HepG2 (cell line): ENCODE measurements around the gene FAM162B. TPM values are rescaled to one million over a fixed set of nuclear protein-coding genes. Genes with fewer than 3 reads are reported as not detected.
"Not testable (repeated sequence)": the region's sequence is repeated elsewhere in the genome, so short reads cannot be mapped to it uniquely, and the experiment has no call there.

Experiments used
- ATAC-seq: fragments of 200-7000 bp; cut with Tn5 transposase; 3 replicates; pipeline ENCODE4 v1.9.1; 2020; ENCODE audit warnings: mild to moderate bottlenecking, moderate library complexity
- BruUV-seq: library from RNA; stranded (reverse); fragments of 400-500 nt; replicated peaks from 2 replicates; lab custom pipeline; 2021; lab: Mats Ljungman, UMichigan
- CTCF ChIA-PET: fragments of 300-600 bp; formaldehyde crosslinking; extraction: SDS; loops from one replicate; lab custom pipeline; 2021; ENCODE audit warnings: low total read pairs, inconsistent platforms, low intra/inter-chr PET ratio; lab: Yijun Ruan, JAX
- POLR2A ChIA-PET: fragments of 350-600 bp; sonication (Branson Sonifier 250); formaldehyde crosslinking; loops from one replicate; lab custom pipeline; 2020; ENCODE audit warnings: antibody characterized with exemption, inconsistent platforms; lab: Yijun Ruan, JAX
- DNase-seq: peaks from one replicate; pipeline ENCODE4 v3.0.0-alpha.2; 2015; ENCODE audit warnings: low spot score
- FAIRE-seq: peaks from 3 replicates; lab custom pipeline; 2011; peaks lifted over from hg19 to GRCh38; lab: Jason Lieb, UNC
- H2AFZ ChIP-seq: one replicate; pipeline ENCODE4 v1.6.1; 2011; ENCODE audit warnings: low read length, inconsistent platforms
- H3K27ac ChIP-seq: fragments of 300-600 bp; 3 replicates; pipeline ENCODE4 v1.8.0; 2011; ENCODE audit warnings: mixed run types, mild to moderate bottlenecking, mixed read lengths, low read length, inconsistent platforms; ENCODE audit not compliant: insufficient read depth; ENCODE audit errors: extremely low read length
- H3K27me3 ChIP-seq, 2 experiments: fragments of 200-600 bp in 1 of 2; 2 replicates in 1 of 2; 3 replicates in 1 of 2; pipeline versions ENCODE4 v1.6.0 to v1.8.0; 2011; ENCODE audit warnings: low read length in 2 of 2, mild to moderate bottlenecking in 2 of 2, moderate library complexity in 2 of 2, inconsistent platforms in 1 of 2; ENCODE audit not compliant: insufficient read depth in 2 of 2, control insufficient read depth in 1 of 2
- H3K36me3 ChIP-seq, 2 experiments: fragments of 200-600 bp in 1 of 2; replicated peaks in 1 of 2; 2 replicates in 1 of 2; 3 replicates in 1 of 2; pipeline versions ENCODE4 v1.5.1 to v1.8.0; 2011; ENCODE audit warnings: low read length in 2 of 2, inconsistent platforms in 1 of 2; ENCODE audit not compliant: insufficient read depth in 2 of 2, control insufficient read depth in 1 of 2
- H3K4me1 ChIP-seq: 2 replicates; pipeline ENCODE4 v1.5.1; 2012; ENCODE audit warnings: low read length, inconsistent platforms; ENCODE audit not compliant: insufficient read depth
- H3K4me2 ChIP-seq: 2 replicates; pipeline ENCODE4 v1.6.0; 2011; ENCODE audit warnings: low read depth, low read length, inconsistent platforms
- H3K4me3 ChIP-seq, 3 experiments: fragments of 200-600 bp in 1 of 3; sonication (generic), shearing (Covaris generic) in 1 of 3; replicated peaks in 1 of 3; 2 replicates each; pipeline ENCODE4 v1.5.1; 2011 to 2016; ENCODE audit warnings: low read length in 3 of 3, inconsistent platforms in 2 of 3, low read depth in 2 of 3, mild to moderate bottlenecking in 2 of 3, control low read depth in 1 of 3, mixed read lengths in 1 of 3; ENCODE audit not compliant: insufficient read depth in 1 of 3
- H3K79me2 ChIP-seq: one replicate; pipeline ENCODE4 v1.6.1; 2011; ENCODE audit warnings: low read length, inconsistent platforms; ENCODE audit not compliant: insufficient read depth
- H3K9ac ChIP-seq: 2 replicates; pipeline ENCODE4 v1.6.0; 2011; ENCODE audit warnings: mild to moderate bottlenecking, low read depth, low read length, inconsistent platforms; ENCODE audit not compliant: insufficient read depth
- H3K9me3 ChIP-seq: 2 replicates; pipeline ENCODE4 v1.5.1; 2012; ENCODE audit warnings: mild to moderate bottlenecking, low read length
- H4K20me1 ChIP-seq: 2 replicates; pipeline ENCODE4 v1.6.0; 2011; ENCODE audit warnings: inconsistent platforms, mild to moderate bottlenecking, low read length, moderate library complexity; ENCODE audit not compliant: insufficient read depth
- AKAP8 ChIP-seq: sonication (generic); formaldehyde crosslinking; IDR thresholded peaks from 2 replicates; pipeline ENCODE4 v1.5.1; 2020; ENCODE audit warnings: mild to moderate bottlenecking, missing genetic modification reagents
- MATR3 ChIP-seq: sonication (generic); formaldehyde crosslinking; IDR thresholded peaks from 2 replicates; pipeline ENCODE4 v1.4.0; 2020; ENCODE audit warnings: missing genetic modification reagents
- RARA ChIP-seq: IDR thresholded peaks from 2 replicates; pipeline ENCODE4 v1.6.1; 2016; ENCODE audit warnings: missing genetic modification reagents, missing compliant biosample characterization
- ZNF782 ChIP-seq: sonication (generic); formaldehyde crosslinking; IDR thresholded peaks from 2 replicates; pipeline ENCODE4 v1.4.0; 2020; ENCODE audit warnings: missing genetic modification reagents, mild to moderate bottlenecking, borderline replicate concordance
- WGBS: methylation state at CpG from one replicate; pipeline ENCODE4 v1.1.6; 2017; ENCODE audit warnings: low lambda C conversion rate; 5-methylcytosine and 5-hydroxymethylcytosine counted together
- in situ Hi-C: cut with HindIII; loops from 2 replicates; pipeline ENCODE4 v1.10.0; 2017; ENCODE audit warnings: low pct_unique_long_range_greater_than_20kb; ENCODE audit not compliant: extremely low pct_ligation_motif_present
- intact Hi-C: fragments of 100-400 bp; cut with micrococcal nuclease; formaldehyde crosslinking; loops from one replicate; pipeline ENCODE4 v1.10.0; 2022; ENCODE audit not compliant: unreplicated experiment
- polyA plus RNA-seq, 8 experiments: library from polyadenylated mRNA; depleted of rRNA in 3 of 8; stranded (reverse) in 7 of 8; unstranded in 1 of 8; fragments of >200 nt; fragmentation: Illumina TruSeq in 4 of 8; extraction: Trizol in 4 of 8; gene quantifications; 2 replicates each; pipeline versions ENCODE4 v1.2.1 to v1.2.3, GENCODE V29; 2011 to 2016; ENCODE audit warnings: low read depth in 4 of 8, missing spikeins in 1 of 8, mixed read lengths in 1 of 8; ENCODE audit not compliant: insufficient read depth in 1 of 8
- total RNA-seq, 5 experiments: library from RNA; depleted of rRNA; stranded (reverse); fragments of >200 nt; fragmentation: Illumina TruSeq; extraction: Trizol; gene quantifications; 2 replicates each; pipeline ENCODE4 v1.2.3, GENCODE V29; 2016; ENCODE audit warnings: low read depth in 1 of 5
- TF ChIP-seq, protein P1 (sequence below): sonication (generic); formaldehyde crosslinking; IDR thresholded peaks from 2 replicates; pipeline ENCODE4 v1.4.0; 2020; ENCODE audit warnings: missing genetic modification reagents, mild to moderate bottlenecking, borderline replicate concordance

Gene FAM162B
- total and polyA plus RNA-seq, 2 of the 13 experiments (the other 11 are each of a cell fraction or from before 2014, with no cell fraction given): not detected

DNA sequence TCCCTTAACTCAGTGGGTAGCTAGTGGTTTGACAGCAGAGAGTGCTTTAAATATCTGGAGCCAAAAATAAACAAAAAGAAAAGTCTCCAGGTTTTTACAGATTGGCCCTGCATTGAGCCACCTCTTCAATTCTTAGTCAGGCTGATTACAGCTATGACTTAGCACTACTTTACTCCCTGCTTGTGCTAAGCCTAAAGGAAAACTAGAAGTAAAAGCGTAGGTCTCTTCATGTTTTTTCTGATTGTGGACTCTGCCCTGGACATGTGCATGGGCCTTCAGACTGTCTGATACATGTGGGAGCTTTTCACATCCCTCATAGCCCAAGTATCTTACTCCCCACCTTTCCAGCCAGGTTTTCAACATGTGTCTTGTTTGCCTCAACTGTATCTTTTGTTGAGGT is 51.2 kb downstream of the FAM162B start (continued):
- TF ChIP-seq RARA (CRISPR knock-in tag) (no peak), ZNF782 (CRISPR knock-in tag) (no peak)
- TF ChIP-seq, protein P1, sequence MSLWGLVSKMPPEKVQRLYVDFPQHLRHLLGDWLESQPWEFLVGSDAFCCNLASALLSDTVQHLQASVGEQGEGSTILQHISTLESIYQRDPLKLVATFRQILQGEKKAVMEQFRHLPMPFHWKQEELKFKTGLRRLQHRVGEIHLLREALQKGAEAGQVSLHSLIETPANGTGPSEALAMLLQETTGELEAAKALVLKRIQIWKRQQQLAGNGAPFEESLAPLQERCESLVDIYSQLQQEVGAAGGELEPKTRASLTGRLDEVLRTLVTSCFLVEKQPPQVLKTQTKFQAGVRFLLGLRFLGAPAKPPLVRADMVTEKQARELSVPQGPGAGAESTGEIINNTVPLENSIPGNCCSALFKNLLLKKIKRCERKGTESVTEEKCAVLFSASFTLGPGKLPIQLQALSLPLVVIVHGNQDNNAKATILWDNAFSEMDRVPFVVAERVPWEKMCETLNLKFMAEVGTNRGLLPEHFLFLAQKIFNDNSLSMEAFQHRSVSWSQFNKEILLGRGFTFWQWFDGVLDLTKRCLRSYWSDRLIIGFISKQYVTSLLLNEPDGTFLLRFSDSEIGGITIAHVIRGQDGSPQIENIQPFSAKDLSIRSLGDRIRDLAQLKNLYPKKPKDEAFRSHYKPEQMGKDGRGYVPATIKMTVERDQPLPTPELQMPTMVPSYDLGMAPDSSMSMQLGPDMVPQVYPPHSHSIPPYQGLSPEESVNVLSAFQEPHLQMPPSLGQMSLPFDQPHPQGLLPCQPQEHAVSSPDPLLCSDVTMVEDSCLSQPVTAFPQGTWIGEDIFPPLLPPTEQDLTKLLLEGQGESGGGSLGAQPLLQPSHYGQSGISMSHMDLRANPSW (CRISPR knock-in tag): no peak

DNA sequence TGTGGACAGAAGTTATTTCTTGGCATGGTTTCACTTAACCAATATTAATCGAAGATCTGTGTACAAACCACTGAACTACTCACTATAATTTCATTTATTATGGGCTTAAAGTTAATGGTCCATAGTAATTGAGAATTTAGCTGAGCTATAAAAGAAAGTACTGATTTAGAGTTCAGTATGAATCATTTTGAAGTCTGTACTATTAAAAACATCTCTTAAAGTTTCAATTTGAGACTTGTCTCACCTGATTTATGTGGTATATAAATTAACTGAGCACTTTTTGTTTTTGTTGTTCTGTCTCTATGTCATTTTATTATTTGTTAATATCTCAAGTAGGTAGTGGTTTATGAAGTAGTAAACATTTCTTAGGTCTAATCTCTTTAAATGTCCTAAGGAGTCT is 59.6 kb downstream of the FAM162B start:
- FAIRE-seq (no peak), ATAC-seq (no peak)

DNA sequence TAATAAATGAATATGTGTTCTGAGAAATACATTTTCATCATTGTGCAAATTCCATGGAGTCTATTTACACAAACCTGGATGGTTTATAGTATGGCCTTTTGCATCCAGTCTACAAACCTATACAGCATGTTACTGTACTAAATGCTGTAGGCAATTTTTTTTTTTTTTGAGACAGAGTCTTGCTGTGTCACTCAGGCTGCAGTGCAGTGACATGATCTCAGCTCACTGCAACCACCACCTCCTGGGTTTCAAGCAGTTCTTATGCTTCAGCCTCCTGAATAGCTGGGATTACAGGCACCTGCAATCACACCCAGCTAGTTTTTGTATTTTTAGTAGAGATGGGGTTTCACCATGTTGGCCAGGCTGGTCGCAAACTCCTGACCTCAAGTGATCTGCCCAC is 61.6 kb downstream of the FAM162B start:
- H3K27me3 ChIP-seq, BruUV-seq, H3K27ac ChIP-seq, H3K4me1 ChIP-seq, FAIRE-seq, H4K20me1 ChIP-seq, H3K4me2 ChIP-seq, H3K9me3 ChIP-seq, H3K9ac ChIP-seq, POLR2A ChIA-PET, H3K4me3 ChIP-seq, intact Hi-C loops, DNase-seq, in situ Hi-C loops, ATAC-seq, H2AFZ ChIP-seq, H3K79me2 ChIP-seq, CTCF ChIA-PET: not testable (repeated sequence)
- WGBS: 100% methylated on average over 1 of the region's 1 CpG
- H3K36me3 ChIP-seq: peaks cover 6 to 50% of the 10 kb centered on the region in 2 experiments

More for the DNA sequence above, 59.6 kb downstream of the FAM162B start:
- Histone ChIP-seq H3K36me3 (peaks cover 7 to 36% of the 10 kb centered on the region in 2 experiments), H3K4me3 (no peak overlapping the region)
- TF ChIP-seq AKAP8: no peak
- TF ChIP-seq MATR3: no peak
- TF ChIP-seq, all 625 proteins: peak for 0
- ChIA-PET CTCF (no interaction called here), POLR2A (no interaction called here)
- Histone ChIP-seq H3K27me3 (no peaks in the 10 kb centered on the region), H3K4me2 (no peak overlapping the region), H3K9me3 (no peaks in the 10 kb centered on the region), H3K9ac (no peak overlapping the region), H3K79me2 (no peaks in the 10 kb centered on the region), H3K4me1 (no peaks in the 10 kb centered on the region), H3K27ac (no peak overlapping the region), H2AFZ (no peak overlapping the region), H4K20me1 (no peaks in the 10 kb centered on the region)
- DNase-seq: no peak
- WGBS: 71% methylated on average over 1 of the region's 1 CpG
- intact Hi-C loops (no loop called here), in situ Hi-C loops (no loop called here)
- BruUV-seq: no TSS peak

Other genes with a start within 250 kb of the FAM162B start
- gene TRAPPC3L, start 220.0 kb downstream of the FAM162B start, total RNA-seq (2016; rRNA removed; fragmentation: Illumina TruSeq; extraction: Trizol): not detected in 2 replicates
- not detected in 2 replicates for gene TRAPPC3L, start 220.0 kb downstream of the FAM162B start, polyA plus RNA-seq (2011; rRNA removed)
- gene CALHM4, start 212.0 kb downstream of the FAM162B start, total RNA-seq (2016; rRNA removed; fragmentation: Illumina TruSeq; extraction: Trizol): not detected in 2 replicates
- gene CALHM4, start 212.0 kb downstream of the FAM162B start, polyA plus RNA-seq (2011; rRNA removed): not detected in 2 replicates
- gene RWDD1, start 194.2 kb downstream of the FAM162B start, total RNA-seq (2016; rRNA removed; fragmentation: Illumina TruSeq; extraction: Trizol): 67.1 and 90.5 TPM in 2 replicates
- 20.9 and 27.4 TPM in 2 replicates for gene RWDD1, start 194.2 kb downstream of the FAM162B start, polyA plus RNA-seq (2011; rRNA removed)
- gene RSPH4A, start 149.2 kb downstream of the FAM162B start, total RNA-seq (2016; rRNA removed; fragmentation: Illumina TruSeq; extraction: Trizol): 0.14 and 0.40 TPM in 2 replicates
- 0.08 and 0.24 TPM in 2 replicates for gene RSPH4A, start 149.2 kb downstream of the FAM162B start, polyA plus RNA-seq (2011; rRNA removed)
- gene ZUP1, start 97.0 kb downstream of the FAM162B start, total RNA-seq (2016; rRNA removed; fragmentation: Illumina TruSeq; extraction: Trizol): 29.3 and 40.3 TPM in 2 replicates
- gene ZUP1, start 97.0 kb downstream of the FAM162B start, polyA plus RNA-seq (2011; rRNA removed): 11.1 and 12.5 TPM in 2 replicates
- gene KPNA5, start 84.5 kb downstream of the FAM162B start, total RNA-seq (2016; rRNA removed; fragmentation: Illumina TruSeq; extraction: Trizol): 13.0 and 13.1 TPM in 2 replicates
- gene KPNA5, start 84.5 kb downstream of the FAM162B start, polyA plus RNA-seq (2011; rRNA removed): 4.8 and 5.3 TPM in 2 replicates
- not detected in 2 replicates for gene GPRC6A, start 63.4 kb upstream of the FAM162B start, total RNA-seq (2016; rRNA removed; fragmentation: Illumina TruSeq; extraction: Trizol)
- not detected in 2 replicates for gene GPRC6A, start 63.4 kb upstream of the FAM162B start, polyA plus RNA-seq (2011; rRNA removed)
- not detected in 2 replicates for gene RFX6, start 111.5 kb upstream of the FAM162B start, total RNA-seq (2016; rRNA removed; fragmentation: Illumina TruSeq; extraction: Trizol)
- gene RFX6, start 111.5 kb upstream of the FAM162B start, polyA plus RNA-seq (2011; rRNA removed): 0.04 TPM in 1 of 2 replicates, not detected in the other